Epithelial cell of prostate (primary cell): Measurements from ENCODE around the gene LDB2.
"Not testable (repeated sequence)": the region's sequence is repeated elsewhere in the genome, so short reads cannot be mapped to it uniquely, and the experiment has no call there.

Experiments used
- DNase-seq: peaks from one replicate; pipeline ENCODE4 v3.0.0-alpha.2; 2011; ENCODE audit warnings: low read depth, low spot score
- H3K27ac ChIP-seq: fragments of 450-650 bp; 2 replicates; pipeline ENCODE4 v1.5.1; 2017; ENCODE audit warnings: mild to moderate bottlenecking

The LDB2 gene

GRCh38 chr4:16897991-16898827 lies at the start of gene LDB2:
Gene LDB2 (minus strand): TSS chr4:16898645.
- H3K27ac ChIP-seq = no peak within 1 kb of the TSS
- DNase-seq = no peak

- H3K27ac ChIP-seq = no peak overlapping the region
- no peak for DNase-seq
These were observed 44.0 kb upstream of the LDB2 start for GRCh38 chr4:16942491-16942890.

GRCh38 chr4:16939178-16939577 lies 40.7 kb upstream of the LDB2 start:
- DNase-seq = no peak
- H3K27ac ChIP-seq = no peak overlapping the region

- no peak overlapping the region for H3K27ac ChIP-seq
- no peak for DNase-seq
These were observed 40.1 kb upstream of the LDB2 start for GRCh38 chr4:16938512-16939040.

- DNase-seq = no peak
- H3K27ac ChIP-seq = no peak overlapping the region
These were observed 33.2 kb upstream of the LDB2 start for GRCh38 chr4:16931339-16932305.

GRCh38 chr4:16926214-16926613 lies 27.8 kb upstream of the LDB2 start:
- DNase-seq = no peak
- H3K27ac ChIP-seq = no peak overlapping the region

GRCh38 chr4:16918716-16919115 lies 20.3 kb upstream of the LDB2 start:
- H3K27ac ChIP-seq, DNase-seq: not testable (repeated sequence)

- DNase-seq = no peak
- H3K27ac ChIP-seq = no peak overlapping the region
These were observed 18.4 kb upstream of the LDB2 start for GRCh38 chr4:16916719-16917337.

- no peak overlapping the region for H3K27ac ChIP-seq
- DNase-seq = no peak
These were observed 17.6 kb upstream of the LDB2 start for GRCh38 chr4:16916031-16916430.

- no peak for DNase-seq
- no peak overlapping the region for H3K27ac ChIP-seq
These were observed 15.8 kb upstream of the LDB2 start for GRCh38 chr4:16914208-16914607.

GRCh38 chr4:16912896-16913295 lies 14.5 kb upstream of the LDB2 start:
- no peak for DNase-seq
- no peak overlapping the region for H3K27ac ChIP-seq

- no peak for DNase-seq
- no peak overlapping the region for H3K27ac ChIP-seq
These were observed 10.8 kb upstream of the LDB2 start for GRCh38 chr4:16909281-16909680.

- H3K27ac ChIP-seq = no peak overlapping the region
These were observed 10.1 kb upstream of the LDB2 start for GRCh38 chr4:16908377-16909021.

GRCh38 chr4:16900325-16900724 lies 1.9 kb upstream of the LDB2 start:
- no peak overlapping the region for H3K27ac ChIP-seq
- DNase-seq = no peak

More at GRCh38 chr4:16908377-16909021, 10.1 kb upstream of the LDB2 start:
- DNase-seq = no peak

GRCh38 chr4:16896881-16897750 lies 1.3 kb downstream of the LDB2 start:
- H3K27ac ChIP-seq = no peak overlapping the region
- DNase-seq = no peak

- H3K27ac ChIP-seq = no peak overlapping the region
- DNase-seq = no peak
These were observed 4.0 kb downstream of the LDB2 start for GRCh38 chr4:16894406-16894805.

- DNase-seq = no peak
- no peak overlapping the region for H3K27ac ChIP-seq
These were observed 5.2 kb downstream of the LDB2 start for GRCh38 chr4:16893141-16893651.

GRCh38 chr4:16890651-16891050 lies 7.8 kb downstream of the LDB2 start:
- DNase-seq = no peak
- H3K27ac ChIP-seq = no peak overlapping the region

GRCh38 chr4:16889945-16890344 lies 8.5 kb downstream of the LDB2 start:
- no peak overlapping the region for H3K27ac ChIP-seq
- no peak for DNase-seq
